H1 (cell line): ENCODE results near the gene CCDC183. TPM values are rescaled to one million over a fixed set of nuclear protein-coding genes. Genes with fewer than 3 reads are reported as not detected.

ENCODE experiments used
- CTCF ChIA-PET: fragments of 300-600 bp; sonication (Branson Sonifier 250); formaldehyde crosslinking; loops from one replicate; lab custom pipeline; 2021; ENCODE audit not compliant: partially characterized antibody; lab: Charles Lee
- POLR2A ChIA-PET: fragments of 300-600 bp; sonication (Branson Sonifier 250); formaldehyde crosslinking; loops from one replicate; lab custom pipeline; 2021; ENCODE audit warnings: inconsistent platforms; ENCODE audit not compliant: partially characterized antibody; lab: Charles Lee
- DNase-seq, 2 experiments: peaks; one replicate each; pipeline versions ENCODE4 v3.0.0 to v3.0.0-alpha.2; 2010 to 2022; ENCODE audit warnings: low spot score in 2 of 2, low read depth in 1 of 2, mixed read lengths in 1 of 2
- FAIRE-seq: peaks from 2 replicates; lab custom pipeline; 2011; peaks lifted over from hg19 to GRCh38; lab: Jason Lieb, UNC
- H2AFZ ChIP-seq: 2 replicates; pipeline ENCODE4 v1.8.1; 2012; ENCODE audit warnings: low read length, inconsistent platforms
- H2AK5ac ChIP-seq: 2 replicates; pipeline ENCODE4 v1.6.1; 2013; ENCODE audit warnings: low read depth, low read length
- H2BK120ac ChIP-seq: replicated peaks from 2 replicates; pipeline ENCODE3; 2013; ENCODE audit warnings: low read depth, low read length, inconsistent platforms
- H2BK12ac ChIP-seq: 2 replicates; pipeline ENCODE4 v1.6.1; 2013; ENCODE audit warnings: low read depth, low read length
- H2BK15ac ChIP-seq: 2 replicates; pipeline ENCODE4 v1.6.1; 2013; ENCODE audit warnings: low read length
- H2BK20ac ChIP-seq: 2 replicates; pipeline ENCODE4 v1.6.1; 2013; ENCODE audit warnings: low read length
- H2BK5ac ChIP-seq: 2 replicates; pipeline ENCODE4 v1.6.1; 2013; ENCODE audit warnings: low read depth, low read length
- H3K14ac ChIP-seq: 2 replicates; pipeline ENCODE4 v1.6.1; 2013; ENCODE audit warnings: inconsistent platforms; ENCODE audit not compliant: insufficient read length
- H3K18ac ChIP-seq: 2 replicates; pipeline ENCODE4 v1.6.1; 2013; ENCODE audit warnings: low read length; ENCODE audit errors: extremely low read depth
- H3K23ac ChIP-seq: 2 replicates; pipeline ENCODE4 v1.6.1; 2013; ENCODE audit warnings: inconsistent platforms; ENCODE audit not compliant: insufficient read length
- H3K23me2 ChIP-seq: 2 replicates; pipeline ENCODE4 v1.6.1; 2013; ENCODE audit warnings: low read depth, low read length
- H3K27ac ChIP-seq: 2 replicates; pipeline ENCODE4 v1.6.1; 2011; ENCODE audit warnings: low read depth, low read length, inconsistent platforms
- H3K27me3 ChIP-seq, 4 experiments: replicated peaks in 1 of 4; 1 replicate in 1 of 4; 2 replicates in 3 of 4; pipeline versions ENCODE4 v1.6.1 to v1.8.1; 2011 to 2013; ENCODE audit warnings: low read length in 3 of 4, mild to moderate bottlenecking in 3 of 4, inconsistent platforms in 2 of 4, mixed read lengths in 2 of 4, moderate library complexity in 1 of 4; ENCODE audit not compliant: control insufficient read depth in 3 of 4, insufficient read depth in 3 of 4; ENCODE audit errors: extremely low read depth in 1 of 4
- H3K36me3 ChIP-seq, 4 experiments: 2 replicates each; pipeline versions ENCODE4 v1.6.1 to v1.8.1; 2011 to 2013; ENCODE audit warnings: mild to moderate bottlenecking in 4 of 4, low read length in 3 of 4, moderate library complexity in 2 of 4, control low read depth in 1 of 4, inconsistent platforms in 1 of 4; ENCODE audit not compliant: insufficient read depth in 4 of 4, control insufficient read depth in 2 of 4
- H3K4ac ChIP-seq: replicated peaks from 2 replicates; pipeline ENCODE3; 2013; ENCODE audit warnings: low read length, low read depth, mixed read lengths, inconsistent platforms; ENCODE audit not compliant: insufficient read length
- H3K4me1 ChIP-seq, 4 experiments: replicated peaks in 1 of 4; 1 replicate in 1 of 4; 2 replicates in 3 of 4; pipeline versions ENCODE4 v1.6.1 to v1.8.1; 2011 to 2013; ENCODE audit warnings: low read length in 3 of 4, inconsistent platforms in 2 of 4, mixed read lengths in 1 of 4; ENCODE audit not compliant: insufficient read depth in 4 of 4, control insufficient read depth in 3 of 4
- H3K4me2 ChIP-seq, 2 experiments: 2 replicates each; pipeline versions ENCODE4 v1.6.1 to v1.8.1; 2011 to 2013; ENCODE audit warnings: low read depth in 2 of 2, low read length in 2 of 2, control low read depth in 1 of 2, inconsistent platforms in 1 of 2, mild to moderate bottlenecking in 1 of 2; ENCODE audit not compliant: insufficient read depth in 1 of 2
- H3K4me3 ChIP-seq, 4 experiments: fragments of 200-600, 300-600 bp in 1 of 4; sonication (generic), shearing (Covaris generic), sonication (Bioruptor Twin) in 1 of 4; 2 replicates each; pipeline versions ENCODE4 v1.5.1 to v1.8.1; 2011 to 2016; ENCODE audit warnings: low read length in 4 of 4, low read depth in 3 of 4, control low read depth in 2 of 4, inconsistent platforms in 2 of 4, mild to moderate bottlenecking in 2 of 4, mixed read lengths in 1 of 4, moderate library complexity in 1 of 4; ENCODE audit not compliant: insufficient read depth in 2 of 4; ENCODE audit errors: extremely low read depth in 1 of 4
- H3K56ac ChIP-seq: replicated peaks from 2 replicates; pipeline ENCODE3; 2013; ENCODE audit warnings: low read depth, mild to moderate bottlenecking, mixed read lengths, low read length, inconsistent platforms; ENCODE audit not compliant: insufficient read length
- H3K79me1 ChIP-seq: 2 replicates; pipeline ENCODE4 v1.6.1; 2013; ENCODE audit warnings: low read depth, low read length, control low read depth
- H3K79me2 ChIP-seq, 2 experiments: 2 replicates each; pipeline versions ENCODE4 v1.6.1 to v1.8.1; 2012 to 2013; ENCODE audit warnings: low read length in 2 of 2, mild to moderate bottlenecking in 2 of 2, inconsistent platforms in 1 of 2; ENCODE audit not compliant: insufficient read depth in 2 of 2, control insufficient read depth in 1 of 2
- H3K9ac ChIP-seq, 4 experiments: replicated peaks in 1 of 4; 1 replicate in 1 of 4; 2 replicates in 3 of 4; pipeline versions ENCODE4 v1.6.1 to v1.8.1; 2011 to 2013; ENCODE audit warnings: low read depth in 3 of 4, low read length in 3 of 4, control low read depth in 2 of 4, mild to moderate bottlenecking in 2 of 4, moderate library complexity in 2 of 4, inconsistent platforms in 1 of 4; ENCODE audit errors: extremely low read depth in 1 of 4
- H3K9me3 ChIP-seq, 2 experiments: 2 replicates each; pipeline versions ENCODE4 v1.6.1 to v1.8.1; 2012 to 2013; ENCODE audit warnings: mild to moderate bottlenecking in 2 of 2, moderate library complexity in 2 of 2, control low read depth in 1 of 2, inconsistent platforms in 1 of 2, low read depth in 1 of 2, low read length in 1 of 2, mixed read lengths in 1 of 2; ENCODE audit not compliant: insufficient read depth in 2 of 2
- H4K20me1 ChIP-seq, 2 experiments: replicated peaks in 1 of 2; 2 replicates each; pipeline versions ENCODE3 to v1.8.1; 2011 to 2013; ENCODE audit warnings: inconsistent platforms in 2 of 2, low read length in 2 of 2, mild to moderate bottlenecking in 1 of 2; ENCODE audit not compliant: insufficient read depth in 2 of 2, control insufficient read depth in 1 of 2
- H4K5ac ChIP-seq: 2 replicates; pipeline ENCODE4 v1.6.1; 2013; ENCODE audit warnings: low read length, low read depth, mixed read lengths, inconsistent platforms; ENCODE audit not compliant: insufficient read length
- H4K8ac ChIP-seq: 2 replicates; pipeline ENCODE4 v1.8.0; 2013; ENCODE audit warnings: mild to moderate bottlenecking, moderate library complexity, low read length, inconsistent platforms; ENCODE audit not compliant: insufficient read depth; ENCODE audit errors: extremely low read depth
- H4K91ac ChIP-seq: replicated peaks from 2 replicates; pipeline ENCODE3; 2013; ENCODE audit warnings: low read length, mixed read lengths, inconsistent platforms; ENCODE audit not compliant: insufficient read length
- CHD2 ChIP-seq: IDR thresholded peaks from 2 replicates; pipeline ENCODE4 v1.6.1; 2012; ENCODE audit warnings: low read length, improper control_type of control experiment
- RNF2 ChIP-seq: fragments of 200-900, 300-1000 bp; sonication (generic); IDR thresholded peaks from 2 replicates; pipeline ENCODE4 v1.7.1; 2016; ENCODE audit warnings: borderline replicate concordance, low read depth, mild to moderate bottlenecking, antibody characterized with exemption, low read length; ENCODE audit not compliant: poor library complexity, severe bottlenecking; ENCODE audit errors: missing control alignments
- YY1 ChIP-seq: IDR thresholded peaks from 2 replicates; pipeline ENCODE4 v1.6.1; 2011; ENCODE audit warnings: low read depth, mild to moderate bottlenecking, low read length
- WGBS, 2 experiments: shearing (Covaris generic) in 1 of 2; methylation state at CpG; one replicate each; pipeline versions ENCODE4 v1.1.6 to v1.1.7; 2013 to 2015; ENCODE audit warnings: low lambda C conversion rate in 2 of 2, mixed read lengths in 2 of 2, inconsistent platforms in 1 of 2, low coverage in 1 of 2, missing lambda C conversion rate in 1 of 2; ENCODE audit not compliant: insufficient replicate concordance in 2 of 2, insufficient coverage in 1 of 2, insufficient read length in 1 of 2; ENCODE audit errors: extremely low coverage in 1 of 2, missing lambda C conversion rate in 1 of 2; 5-methylcytosine and 5-hydroxymethylcytosine counted together
- polyA plus RNA-seq, 7 experiments: library from polyadenylated mRNA; depleted of rRNA in 3 of 7; stranded (reverse) in 5 of 7; unstranded in 2 of 7; fragments of >200 nt in 5 of 7; fragments of 200-250 nt in 2 of 7; gene quantifications; 1 replicate in 5 of 7; 2 replicates in 1 of 7; 4 replicates in 1 of 7; pipeline versions ENCODE4 v1.2.1 to v1.2.3, GENCODE V29; 2011 to 2013; ENCODE audit warnings: missing spikeins in 2 of 7, mixed read lengths in 2 of 7
- total RNA-seq: library from RNA; stranded (reverse); fragmentation: NEBNext Ultra II Directional; extraction: Animal tissue kit (Norgen Biotek cat#: 25700); gene quantifications from 2 replicates; pipeline ENCODE4 v1.2.1, GENCODE V29; 2021
- TF ChIP-seq, protein P1 (sequence below): IDR thresholded peaks from 2 replicates; pipeline ENCODE4 v1.6.1; 2011; ENCODE audit warnings: low read depth, mild to moderate bottlenecking, low read length; ENCODE audit not compliant: insufficient read depth
- TF ChIP-seq, protein P2 (sequence below): IDR thresholded peaks from 2 replicates; pipeline ENCODE4 v1.6.1; 2011; ENCODE audit warnings: low read length, improper control_type of control experiment

CCDC183 gene
- total and polyA plus RNA-seq, 2 of the 8 experiments (the other 6 are each of a cell fraction or from before 2014, with no cell fraction given), result 0.51 to 1.6 TPM

DNA sequence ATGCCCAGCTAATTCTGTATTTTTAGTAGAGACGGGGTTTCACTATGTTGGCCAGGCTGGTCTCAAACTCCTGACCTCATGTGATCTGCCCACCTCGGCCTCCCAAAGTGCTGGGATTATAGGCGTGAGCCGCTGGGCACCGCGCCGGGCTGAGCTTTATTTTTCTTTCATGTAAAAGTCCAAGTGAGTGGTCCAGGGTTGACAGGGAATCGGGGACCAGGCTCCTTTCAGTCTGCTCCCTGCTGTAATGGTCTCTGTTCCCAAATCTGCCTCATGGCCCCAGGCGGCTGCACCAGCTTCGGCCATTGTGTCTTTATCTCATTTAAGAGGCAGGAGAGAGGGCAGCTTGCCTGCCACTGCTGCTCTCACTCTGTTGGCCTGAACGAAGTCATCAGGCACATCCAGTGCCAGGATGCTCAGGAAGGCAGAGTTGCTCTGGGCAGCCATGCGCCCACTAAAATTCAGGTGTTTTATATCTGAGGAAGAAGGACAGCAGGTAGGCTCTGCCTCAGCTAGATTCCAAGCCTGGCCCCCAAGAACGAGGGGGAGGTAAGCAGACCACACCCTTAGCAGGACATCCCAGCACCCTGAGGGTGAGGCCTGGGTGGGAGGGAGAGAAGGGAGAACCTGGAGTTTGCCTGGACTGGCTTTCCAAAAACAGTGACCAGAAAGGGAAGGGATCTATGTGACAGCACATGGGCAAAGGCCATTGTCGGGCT lies 1.7 kb upstream of the CCDC183 start:
- Histone ChIP-seq H3K36me3 (no peaks in the 10 kb centered on the region), H2AK5ac (no peak overlapping the region), H2BK15ac (no peak overlapping the region), H3K4me3 (no peak overlapping the region), H2AFZ (no peak overlapping the region), H3K18ac (no peak overlapping the region), H4K8ac (no peak overlapping the region; the same call in 1 of the 2 replicates), H3K79me2 (no peaks in the 10 kb centered on the region), H2BK12ac (no peak overlapping the region), H2BK120ac (no peak overlapping the region), H4K20me1 (peaks cover 0 to 8% of the 10 kb centered on the region in 2 experiments), H3K4me1 (peaks cover 0 to 15% (median 9%) of the 10 kb centered on the region in 4 experiments; a peak in 6 of 7 replicates), H3K27me3 (peaks cover 0 to 11% (median 8%) of the 10 kb centered on the region in 4 experiments; a peak in 5 of 7 replicates), H3K79me1 (no peaks in the 10 kb centered on the region; the same call in 1 of the 2 replicates), H4K5ac (no peak overlapping the region), H3K23ac (no peak overlapping the region), H3K14ac (no peak overlapping the region), H3K9ac (no peak overlapping the region), H3K56ac (no peak overlapping the region), H2BK20ac (no peak overlapping the region), H2BK5ac (no peak overlapping the region), H4K91ac (no peak overlapping the region), H3K4me2 (no peak overlapping the region), H3K9me3 (no peaks in the 10 kb centered on the region), H3K4ac (no peak overlapping the region), H3K23me2 (peaks cover under 1% of the 10 kb centered on the region; the same call in 1 of the 2 replicates), H3K27ac (no peak overlapping the region)
- ChIA-PET POLR2A (interaction anchor here (1.0 to 1.6 kb wide), 4 partner anchors 27 to 56 kb away, joined by 3 to 4 read pairs (median 3); no protein-coding TSS in a partner anchor), CTCF (interaction anchor here (0.6 to 2.4 kb wide), 14 partner anchors 11 to 241 kb away, joined by 3 to 9 read pairs (median 3); partner anchors contain the start of genes ABCA2 and LCN8)
- no peak for DNase-seq
- FAIRE-seq, result no peak
- WGBS, 2 experiments, result 96% methylated on average over 14 of the region's 14 CpGs; no CpG with 5 or more reads in 1 of the 2 experiments
- no peak for TF ChIP-seq YY1
- TF ChIP-seq RNF2, result no peak
- no peak for TF ChIP-seq CHD2
- TF ChIP-seq, protein P1, sequence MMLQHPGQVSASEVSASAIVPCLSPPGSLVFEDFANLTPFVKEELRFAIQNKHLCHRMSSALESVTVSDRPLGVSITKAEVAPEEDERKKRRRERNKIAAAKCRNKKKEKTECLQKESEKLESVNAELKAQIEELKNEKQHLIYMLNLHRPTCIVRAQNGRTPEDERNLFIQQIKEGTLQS, result no peak
- TF ChIP-seq, protein P2, sequence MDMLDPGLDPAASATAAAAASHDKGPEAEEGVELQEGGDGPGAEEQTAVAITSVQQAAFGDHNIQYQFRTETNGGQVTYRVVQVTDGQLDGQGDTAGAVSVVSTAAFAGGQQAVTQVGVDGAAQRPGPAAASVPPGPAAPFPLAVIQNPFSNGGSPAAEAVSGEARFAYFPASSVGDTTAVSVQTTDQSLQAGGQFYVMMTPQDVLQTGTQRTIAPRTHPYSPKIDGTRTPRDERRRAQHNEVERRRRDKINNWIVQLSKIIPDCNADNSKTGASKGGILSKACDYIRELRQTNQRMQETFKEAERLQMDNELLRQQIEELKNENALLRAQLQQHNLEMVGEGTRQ, result no peak
